Stimulated activated CD4-positive, alpha-beta T cell treated with anti-CD3 and anti-CD28 coated beads, Interleukin-1b, Interleukin-23, amount 100 ng/mL, for 4 hours (primary cell): ENCODE data around the gene DNTT.

ENCODE experiments used
- DNase-seq, 2 donors: peaks; one replicate each; pipeline ENCODE4 v3.0.0-alpha.2; 2020; ENCODE audit warnings: low read depth in 2 of 2

The DNTT gene

GRCh38 chr10:96377816-96378294 lies 73.6 kb downstream of the DNTT start:
- DNase-seq: no peak

DNA sequence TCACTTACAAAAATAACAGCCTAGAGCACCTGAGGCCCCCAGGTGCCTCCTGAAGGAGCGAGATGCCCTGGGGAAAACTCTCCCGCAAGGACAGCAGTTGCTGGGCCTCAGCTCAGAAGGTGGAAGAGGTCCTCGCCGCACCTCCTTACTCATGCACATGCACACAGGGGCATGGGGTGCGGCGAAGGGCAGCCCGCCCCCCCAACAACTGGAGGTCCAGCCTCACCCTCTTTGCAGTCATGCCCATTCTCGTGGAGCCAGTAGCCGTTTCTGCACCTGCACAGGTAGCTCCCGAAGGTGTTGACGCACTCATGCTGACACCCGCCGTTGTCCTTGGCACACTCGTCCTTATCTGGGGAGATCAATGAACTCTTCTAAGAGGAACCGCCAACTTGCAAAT lies 74.5 kb downstream of the DNTT start:
- no peak for DNase-seq

DNA sequence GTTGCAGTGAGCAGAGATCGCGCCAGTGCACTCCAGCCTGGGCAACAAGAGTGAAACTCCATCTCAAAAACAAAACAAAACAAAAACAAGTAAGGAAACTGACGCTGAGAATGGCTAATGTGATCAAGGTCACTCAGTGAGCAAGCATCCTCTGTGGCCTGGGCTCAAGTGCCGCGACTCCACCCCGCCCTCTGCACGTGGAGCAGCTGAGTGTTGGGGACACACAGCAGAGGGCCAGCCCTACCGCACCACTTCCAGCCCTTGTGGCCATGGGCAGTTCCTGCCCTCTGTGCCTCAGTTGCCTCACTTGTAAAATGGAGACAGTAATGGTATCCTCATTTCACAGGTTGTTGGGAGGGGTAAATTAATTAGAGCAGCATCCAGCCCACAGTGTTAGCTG lies 75.5 kb downstream of the DNTT start:
- no peak for DNase-seq

GRCh38 chr10:96380821-96381220 lies 76.6 kb downstream of the DNTT start:
- DNase-seq: no peak

DNA sequence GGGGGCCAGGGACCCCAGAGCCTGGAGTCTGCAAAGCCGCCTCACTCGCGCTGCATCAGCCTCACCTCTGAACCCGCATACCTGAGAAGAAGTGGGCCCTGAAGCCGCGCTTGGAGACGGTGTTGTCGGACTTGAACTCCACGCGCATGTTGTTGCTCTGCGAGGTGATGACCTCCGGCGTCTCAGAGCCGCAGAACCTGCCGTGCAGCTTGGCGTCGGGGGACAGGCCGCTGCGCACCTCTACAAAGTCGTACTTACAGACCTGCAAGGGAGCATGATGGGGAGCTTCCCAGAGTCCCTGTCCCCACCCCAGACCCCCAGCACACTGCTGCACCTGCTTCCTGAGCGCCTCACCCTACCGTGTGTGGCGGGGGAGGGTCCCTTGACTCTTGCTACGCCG lies 80.3 kb downstream of the DNTT start:
- DNase-seq: no peak

DNA sequence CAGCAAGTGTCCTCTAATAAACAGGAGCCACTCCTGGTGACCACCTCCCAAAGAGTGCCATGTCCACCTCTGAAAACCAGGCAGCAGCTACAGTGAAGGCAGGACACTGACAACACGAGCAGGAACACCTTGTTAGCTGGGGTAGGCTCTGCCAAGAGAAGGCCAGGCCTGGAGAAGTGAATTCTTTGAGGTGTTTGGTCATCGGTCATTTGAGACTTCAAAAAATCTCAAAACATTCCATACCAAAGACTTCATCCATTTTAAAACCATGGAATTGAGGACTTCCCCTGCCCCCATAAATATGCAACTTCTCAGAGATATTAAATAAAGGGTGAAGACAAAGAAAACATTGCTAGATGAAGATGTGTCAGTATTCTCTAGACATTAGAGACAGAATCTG lies 82.9 kb downstream of the DNTT start:
- no peak for DNase-seq

DNA sequence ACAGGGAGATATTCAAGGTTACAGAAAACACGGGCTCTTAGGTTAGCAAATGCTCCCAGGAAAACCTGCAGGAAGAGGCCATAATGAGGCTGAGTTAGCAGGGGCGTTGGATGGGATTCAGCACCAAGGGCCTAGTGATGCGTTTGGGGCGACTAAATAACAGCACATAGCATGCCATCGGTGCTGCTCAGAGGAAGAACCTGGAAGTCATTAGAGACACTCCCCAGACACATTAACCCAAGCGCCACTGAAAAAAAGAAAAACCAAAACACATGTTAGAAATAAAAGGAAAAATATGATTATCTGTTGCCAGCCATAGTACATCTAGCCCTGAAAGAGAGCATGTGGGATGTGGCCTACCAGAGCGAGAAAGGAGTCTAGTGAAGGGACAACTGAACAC lies 83.4 kb downstream of the DNTT start:
- no peak for DNase-seq
